Kasumi-1 (cell line): ENCODE data around the gene PNMA8C.
"Not testable (repeated sequence)": the region's sequence is repeated elsewhere in the genome, so short reads cannot be mapped to it uniquely, and the experiment has no call there.

ENCODE experiments used
- DNase-seq, 2 experiments: peaks; one replicate each; lab custom pipeline; 2025; lab: John Stamatoyannopoulos, UW

Gene PNMA8C

DNA sequence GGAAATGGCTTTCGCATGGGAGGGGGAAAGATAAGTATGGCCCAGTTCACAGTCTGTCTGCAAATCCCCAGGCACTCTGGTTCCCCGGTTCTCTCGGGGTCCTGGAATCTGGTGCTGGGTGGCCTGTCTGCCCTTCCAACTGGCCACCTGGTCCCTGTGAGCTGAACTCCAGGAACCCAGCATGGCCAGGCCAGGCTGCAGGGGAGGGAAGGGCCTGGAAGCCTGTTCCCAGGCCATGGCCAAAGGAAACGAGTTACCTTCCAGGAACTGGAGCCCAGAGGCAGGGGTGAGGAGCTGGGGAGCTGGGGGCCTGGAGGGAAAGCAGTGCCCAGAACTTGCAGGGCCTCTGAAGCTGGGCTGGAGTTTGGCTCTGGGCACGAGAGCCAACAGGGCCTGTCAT is 19.1 kb upstream of the PNMA8C start:
- no peak for DNase-seq

DNA sequence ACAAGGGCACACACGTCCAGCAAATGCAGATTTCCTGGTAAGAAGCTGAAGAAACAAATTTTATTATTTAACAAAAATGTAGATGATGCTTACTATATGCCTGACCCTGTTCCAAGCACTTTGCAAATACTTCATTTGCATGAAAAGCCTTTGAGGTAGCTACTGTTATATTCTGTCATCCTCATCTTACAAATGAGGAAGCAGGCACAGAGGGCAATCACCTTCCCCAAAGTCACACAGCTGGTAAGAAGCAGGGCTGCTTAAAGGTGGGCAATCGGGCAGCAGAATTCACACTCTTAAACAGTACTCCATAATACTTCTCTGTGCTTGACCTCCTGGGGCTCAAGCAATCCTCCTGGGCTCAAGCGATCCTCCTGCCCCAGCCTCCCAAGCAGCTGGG is 18.3 kb upstream of the PNMA8C start:
- no peak for DNase-seq

GRCh38 chr19:46446021-46446420 is 17.3 kb upstream of the PNMA8C start:
- DNase-seq, result no peak

DNA sequence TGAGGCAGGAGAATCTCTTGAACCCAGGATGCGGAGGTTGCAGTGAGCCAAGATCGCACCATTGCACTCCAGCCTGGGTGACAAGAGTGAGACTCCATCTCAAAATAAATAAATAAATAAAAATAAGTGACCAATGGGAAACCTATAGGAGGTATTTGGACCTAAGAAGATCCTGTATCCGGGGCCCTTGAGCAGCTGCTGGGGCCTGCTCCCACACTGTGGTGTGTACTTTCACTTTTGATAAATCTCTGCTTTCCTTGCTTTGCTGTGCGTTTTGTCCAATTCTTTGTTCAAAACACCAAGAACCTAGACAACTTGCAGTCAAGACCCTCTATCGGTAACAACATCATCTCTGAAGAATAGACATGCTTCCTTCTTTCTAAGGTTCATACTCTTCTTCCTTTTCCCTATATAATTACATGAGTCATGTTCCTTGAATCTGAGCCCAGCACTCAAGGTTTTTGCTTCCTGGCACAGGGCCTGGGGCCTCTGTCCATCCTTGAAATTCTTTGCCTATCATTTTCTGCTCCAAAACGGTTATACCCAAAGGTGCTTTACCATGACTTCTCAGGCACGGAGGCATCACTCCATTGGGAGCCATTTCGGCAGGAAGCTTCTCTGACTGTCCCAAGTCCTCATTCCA is 14.2 kb upstream of the PNMA8C start:
- DNase-seq, result no peak

DNA sequence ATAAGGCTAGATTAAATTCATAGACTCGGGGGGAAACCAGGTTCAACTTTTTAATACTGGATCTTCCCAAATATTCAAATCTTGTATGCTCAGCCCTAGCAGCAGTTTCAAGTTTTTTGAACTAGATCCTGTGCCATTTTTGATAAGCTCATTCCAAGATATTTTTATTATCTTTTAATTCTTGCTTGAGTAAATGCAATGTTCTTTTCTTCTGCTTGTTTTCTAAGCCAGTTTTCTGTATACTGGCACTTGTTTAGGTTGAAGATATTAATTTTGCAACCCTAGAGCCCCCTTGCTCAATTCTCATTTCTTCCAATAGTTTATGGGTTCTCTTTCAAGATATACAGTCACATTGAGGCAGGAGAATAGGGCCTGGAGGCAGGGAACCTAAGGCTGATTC is 13.1 kb upstream of the PNMA8C start:
- no peak for DNase-seq

GRCh38 chr19:46435689-46436088 is 7.0 kb upstream of the PNMA8C start:
- not testable (repeated sequence) for DNase-seq

DNA sequence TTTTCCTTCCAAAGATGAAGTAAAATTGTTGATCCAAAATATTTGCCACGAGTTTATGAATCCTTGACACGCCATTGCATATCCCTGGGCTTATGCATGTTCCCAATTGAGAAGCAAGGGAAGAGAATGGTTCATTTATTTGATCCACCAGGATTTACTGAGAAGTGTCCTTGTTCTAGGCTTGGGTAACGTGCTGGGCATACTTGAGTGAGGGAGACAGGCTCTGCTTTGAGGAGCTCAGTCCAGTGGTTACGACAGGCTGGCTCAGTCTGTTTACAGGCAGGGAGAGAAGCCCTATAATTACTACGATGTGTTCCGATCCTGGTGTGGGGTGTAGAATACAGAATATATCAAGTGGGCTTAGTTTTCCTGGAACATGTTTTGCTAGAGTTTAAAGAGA is 6.3 kb upstream of the PNMA8C start:
- no peak for DNase-seq

GRCh38 chr19:46433470-46433869 is 4.7 kb upstream of the PNMA8C start:
- not testable (repeated sequence) for DNase-seq

- no peak for DNase-seq
Observed at GRCh38 chr19:46431824-46432223, 3.1 kb upstream of the PNMA8C start.

DNA sequence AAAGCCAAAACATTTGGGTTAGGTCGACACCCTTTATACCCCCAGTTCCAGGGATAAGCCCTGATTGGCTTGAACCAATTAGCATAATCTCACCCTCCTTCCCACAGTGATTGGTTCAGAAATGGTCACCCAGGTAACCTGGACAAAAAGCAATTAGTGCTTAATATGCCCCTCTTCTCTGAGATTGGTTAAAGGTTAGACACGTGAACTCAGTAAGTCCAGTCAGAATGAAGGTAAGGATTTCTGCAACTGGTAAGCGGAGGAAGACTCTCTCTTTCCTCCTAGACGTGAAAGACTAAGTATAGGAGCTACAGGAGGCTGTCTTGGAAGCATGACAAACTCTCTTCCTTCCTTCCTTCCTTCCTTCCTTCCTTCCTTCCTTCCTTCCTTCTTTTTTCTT is 1.3 kb upstream of the PNMA8C start:
- no peak for DNase-seq

DNA sequence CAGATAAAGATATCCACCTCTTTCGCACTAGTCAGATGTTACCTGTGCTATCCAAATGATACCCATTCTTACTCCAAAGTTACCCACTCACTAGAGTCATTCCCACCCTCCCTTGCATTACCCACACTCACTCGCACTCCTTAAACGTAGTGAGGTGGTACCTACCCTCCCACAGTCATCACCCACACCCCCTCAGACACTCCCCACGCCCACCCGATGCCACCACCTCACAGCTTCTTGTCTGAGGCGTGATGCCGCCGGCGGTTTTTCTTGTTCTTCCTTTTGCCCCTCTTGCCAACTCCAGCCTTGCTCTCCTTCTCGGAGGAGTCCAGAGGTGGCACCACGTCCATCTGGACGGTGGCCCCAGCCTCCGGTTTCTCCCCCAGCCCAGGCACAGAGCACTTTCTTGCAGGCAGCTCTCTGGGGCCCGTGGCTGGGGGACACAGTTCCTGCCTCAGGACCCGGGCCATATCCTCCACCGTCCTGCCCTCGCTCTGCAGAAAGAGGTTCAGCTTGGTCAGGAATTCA is 1.2 kb downstream of the PNMA8C start:
- no peak for DNase-seq

DNA sequence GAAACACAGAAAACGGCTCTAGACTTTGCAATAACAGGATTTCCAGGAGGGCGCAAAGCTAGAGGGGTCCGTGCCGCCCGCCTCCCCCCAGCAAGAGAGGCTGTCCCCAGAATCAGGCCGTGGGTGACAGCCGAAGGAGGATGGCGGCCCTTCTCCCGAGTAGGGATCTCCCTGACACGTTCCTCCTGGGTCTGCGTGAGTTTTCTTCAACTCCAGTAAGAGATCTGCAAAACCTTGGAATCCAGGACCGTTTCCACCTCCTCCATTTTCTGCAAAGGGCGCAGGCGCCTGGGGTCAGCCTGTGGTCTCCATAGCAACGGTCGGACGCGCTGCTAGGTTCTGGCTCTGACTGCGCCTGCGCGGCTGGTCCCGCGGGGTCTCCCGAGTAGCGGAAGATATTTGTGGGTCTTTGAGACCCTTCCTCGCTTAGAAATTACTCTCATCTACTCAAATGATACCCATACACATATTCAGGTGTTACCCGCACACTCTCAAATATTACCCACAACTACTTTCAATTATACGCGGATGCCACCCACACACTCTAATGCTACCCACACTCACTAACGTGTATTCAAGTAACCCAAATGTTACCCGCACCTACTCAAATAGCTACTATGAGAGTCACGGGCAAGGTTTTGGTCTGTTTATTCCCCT is 2.1 kb downstream of the PNMA8C start:
- DNase-seq, result no peak

DNA sequence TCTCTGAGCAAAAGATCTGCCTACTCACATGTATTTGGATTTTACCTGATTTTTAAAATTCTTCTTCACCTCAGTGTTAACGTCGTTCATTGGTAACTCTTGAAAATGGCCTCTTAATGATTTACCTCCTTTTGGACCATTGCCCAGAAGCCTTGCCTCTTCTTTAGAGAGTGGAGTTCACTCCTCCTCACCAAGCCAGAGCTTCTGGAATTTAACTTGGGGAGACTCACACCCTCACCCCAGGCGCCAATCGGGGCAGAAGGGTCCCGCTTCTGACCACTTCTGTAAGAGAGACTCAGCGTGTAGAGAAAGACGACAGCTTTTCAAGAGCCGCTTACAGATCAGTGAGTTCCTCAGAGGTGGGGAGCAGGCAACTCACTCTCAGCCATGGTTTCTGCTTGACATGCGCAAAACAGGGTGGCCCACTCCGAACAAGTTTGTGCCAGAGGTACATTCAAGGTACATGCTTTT is 2.7 kb downstream of the PNMA8C start:
- no peak for DNase-seq

DNA sequence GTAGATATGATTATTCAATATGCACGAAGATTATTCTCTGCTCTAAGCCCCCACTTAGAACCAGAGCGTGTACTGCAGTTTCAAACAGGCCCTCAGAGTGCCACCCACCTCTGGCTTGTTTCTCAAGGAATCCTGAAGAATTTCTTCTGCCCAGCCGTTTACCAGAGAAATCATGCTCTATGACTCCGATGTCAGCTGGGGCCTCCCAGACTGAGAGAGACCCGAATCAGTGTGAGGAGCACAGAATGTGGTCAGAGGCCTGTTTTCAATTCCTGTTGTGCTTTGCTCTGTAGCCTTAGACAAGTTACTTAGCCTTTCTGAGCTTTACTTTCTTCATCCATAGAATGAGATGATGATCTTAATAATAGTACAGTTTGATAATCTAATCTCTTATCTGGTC is 5.5 kb downstream of the PNMA8C start:
- no peak for DNase-seq

DNA sequence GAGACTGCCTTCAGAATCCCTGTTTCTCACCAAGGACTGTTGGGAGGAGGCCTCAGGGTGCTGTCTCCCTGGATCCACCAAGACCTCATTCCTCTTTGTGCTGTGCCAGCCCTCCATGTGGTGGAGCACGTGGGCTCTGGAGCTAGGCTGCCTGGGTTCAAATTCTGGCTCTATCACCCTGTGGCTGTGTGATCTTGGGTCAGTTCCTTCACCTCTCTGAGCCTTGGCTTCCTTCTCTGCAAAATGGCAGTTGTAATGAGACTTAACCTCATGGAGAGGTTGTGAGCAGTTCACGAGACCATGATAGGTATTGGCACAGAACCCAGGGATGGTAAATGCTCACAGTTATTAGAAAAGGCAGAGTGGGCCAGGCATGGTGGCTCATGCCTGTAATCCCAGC is 6.4 kb downstream of the PNMA8C start:
- no peak for DNase-seq

- DNase-seq, result no peak
Observed at GRCh38 chr19:46420056-46420455, 8.7 kb downstream of the PNMA8C start.

- DNase-seq, result not testable (repeated sequence)
Observed at GRCh38 chr19:46415804-46416709, 12.7 kb downstream of the PNMA8C start.

DNA sequence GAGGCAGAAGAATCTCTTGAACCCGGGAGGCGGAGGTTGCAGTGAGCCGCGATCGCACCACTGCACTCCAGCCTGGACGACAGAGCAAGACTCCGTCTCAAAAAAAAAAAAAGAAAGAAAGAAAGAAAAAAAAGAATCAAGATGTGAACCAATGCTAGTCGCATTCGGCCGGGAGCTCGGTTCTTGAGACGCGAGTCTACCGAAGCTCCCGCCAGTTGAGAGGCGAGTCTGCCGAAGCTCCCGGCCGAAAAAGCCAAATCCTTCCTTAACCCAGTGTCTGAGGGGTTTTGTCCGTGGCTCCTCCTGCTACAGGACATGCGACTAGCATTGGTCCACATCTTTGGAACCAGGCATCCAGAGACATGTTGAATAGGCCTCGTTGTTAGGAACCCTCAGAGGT is 13.8 kb downstream of the PNMA8C start:
- DNase-seq, result not testable (repeated sequence)

DNA sequence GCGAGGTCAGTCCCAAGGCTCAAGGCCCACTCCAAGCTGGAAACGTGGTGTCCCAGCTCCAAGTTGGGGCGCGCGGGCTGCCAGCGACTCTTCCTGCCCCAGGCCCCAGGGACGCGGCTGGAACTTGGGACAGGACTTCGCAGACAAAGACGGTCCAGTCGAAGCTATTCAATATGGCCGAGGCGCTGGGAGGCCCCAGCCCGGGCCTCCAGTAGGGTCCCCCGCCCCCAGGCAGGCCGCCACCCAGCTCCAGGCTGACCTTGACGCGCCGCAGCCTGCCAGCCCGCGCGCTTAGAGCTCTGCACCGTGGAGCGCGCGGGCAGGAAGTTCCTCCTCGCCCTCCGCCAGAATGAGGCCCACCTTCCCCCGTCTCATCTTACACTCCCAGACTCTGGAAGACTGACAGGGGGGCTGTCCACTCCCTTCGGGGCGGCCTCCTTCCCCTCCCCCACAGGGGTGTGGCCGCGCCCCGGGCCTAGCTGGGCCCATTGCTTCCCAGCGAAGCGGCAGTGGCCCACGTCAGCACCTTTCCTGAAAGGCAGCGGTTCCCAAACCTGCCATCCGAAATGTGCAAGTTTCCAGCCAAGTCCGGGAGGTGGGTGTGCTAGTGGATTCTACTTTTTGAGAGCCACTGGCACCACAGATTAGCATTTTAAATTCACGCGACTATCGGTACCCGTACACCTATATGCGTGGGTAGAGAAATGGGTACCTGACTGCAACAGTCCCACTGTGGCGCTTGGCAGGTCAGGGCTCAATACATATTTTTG is 15.3 kb downstream of the PNMA8C start, which contains the start of gene CCDC8:
Gene CCDC8, minus strand, starts transcription at position 303 of the 770 bp plus-strand sequence. CDS start 754 bp downstream, outside the sequence.
- no peak for DNase-seq

DNA sequence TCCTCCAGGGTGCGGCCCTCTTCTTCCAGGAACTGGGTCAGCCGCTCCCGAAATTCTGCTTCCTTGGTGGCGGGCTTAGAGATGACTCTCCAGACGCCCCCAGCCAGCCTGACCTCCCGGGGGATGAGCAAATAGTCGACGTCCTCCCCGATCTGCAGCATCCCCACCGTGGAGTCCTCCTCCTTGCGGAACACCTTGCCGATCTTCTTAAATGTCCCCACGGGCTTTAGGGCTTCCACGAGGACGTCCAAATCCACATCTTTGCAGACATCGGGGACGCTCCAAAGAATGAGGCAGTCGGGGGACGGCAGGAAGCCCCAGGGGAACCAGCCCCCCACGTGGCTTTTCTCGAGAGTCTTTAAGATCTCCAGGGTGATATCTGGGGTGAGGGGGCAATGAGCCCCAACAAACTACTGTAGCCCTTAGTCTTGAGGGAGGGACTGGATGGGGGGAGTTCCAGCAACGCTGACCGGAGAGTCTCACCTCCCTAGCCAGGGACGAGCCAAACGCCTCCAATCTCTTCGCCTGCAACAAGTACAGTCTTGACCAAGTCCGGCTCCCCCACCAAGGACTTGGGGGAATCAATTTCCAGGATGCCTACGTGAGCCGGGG is 16.0 kb downstream of the PNMA8C start:
- no peak for DNase-seq
